K562 (cell line): ENCODE measurements around the gene FGD6. TPM values are rescaled to one million over a fixed set of nuclear protein-coding genes. Genes with fewer than 3 reads are reported as not detected.

ENCODE experiments used
- CC2D1A ChIP-seq: fragments of 450-650 bp; IDR thresholded peaks from 2 replicates; pipeline ENCODE4 v1.6.1; 2017; ENCODE audit warnings: mild to moderate bottlenecking
- ESRRB ChIP-seq: fragments of 250-450 bp; sonication (Bioruptor Pico); IDR thresholded peaks from 2 replicates; pipeline ENCODE4 v1.5.0; 2020; ENCODE audit warnings: mild to moderate bottlenecking, moderate library complexity, borderline replicate concordance
- GMEB1 ChIP-seq: fragments of 250-450 bp; sonication (Bioruptor Pico); IDR thresholded peaks from 2 replicates; pipeline ENCODE4 v1.4.0; 2020; ENCODE audit warnings: mild to moderate bottlenecking
- HDAC1 ChIP-seq, 2 experiments: fragments of 450-650 bp; IDR thresholded peaks; 2 replicates each; pipeline ENCODE4 v1.6.1; 2016 to 2017; ENCODE audit warnings: inconsistent platforms in 1 of 2, mild to moderate bottlenecking in 1 of 2, moderate library complexity in 1 of 2
- KDM5B ChIP-seq: fragments of 200-600 bp; sonication (generic); IDR thresholded peaks from 2 replicates; pipeline ENCODE4 v1.6.1; 2012; ENCODE audit warnings: low read depth, mild to moderate bottlenecking, moderate library complexity, low read length, control low read depth, inconsistent platforms; ENCODE audit not compliant: insufficient replicate concordance
- L3MBTL2 ChIP-seq: fragments of 450-650 bp; IDR thresholded peaks from 2 replicates; pipeline ENCODE4 v1.6.1; 2016; ENCODE audit warnings: mild to moderate bottlenecking, moderate library complexity
- PRPF4 ChIP-seq: fragments of 200-400 bp; formaldehyde crosslinking; IDR thresholded peaks from one replicate; pipeline ENCODE4 v1.6.1; 2017; ENCODE audit warnings: low read length, low read depth, mild to moderate bottlenecking; ENCODE audit not compliant: insufficient read depth, poor library complexity, severe bottlenecking
- YY1 ChIP-seq, 3 experiments: IDR thresholded peaks; 2 replicates each; pipeline ENCODE4 v1.6.1; 2011; ENCODE audit warnings: low read length in 2 of 3, mild to moderate bottlenecking in 2 of 3, moderate library complexity in 2 of 3, borderline replicate concordance in 1 of 3, control low read depth in 1 of 3, low read depth in 1 of 3; ENCODE audit not compliant: insufficient read depth in 3 of 3, insufficient replicate concordance in 2 of 3, control insufficient read depth in 1 of 3, insufficient read length in 1 of 3; ENCODE audit errors: extremely low read depth in 1 of 3
- ZEB2 ChIP-seq: fragments of 450-650 bp; IDR thresholded peaks from 2 replicates; pipeline ENCODE4 v1.6.1; 2016
- ZFP30 ChIP-seq: fragments of 250-450 bp; sonication (Bioruptor Pico); IDR thresholded peaks from 2 replicates; pipeline ENCODE4 v1.8.0; 2022; ENCODE audit warnings: moderate library complexity, mild to moderate bottlenecking, inconsistent platforms, borderline replicate concordance
- polyA plus RNA-seq, 8 experiments: library from polyadenylated mRNA; depleted of rRNA in 4 of 8; stranded (reverse) in 5 of 8; unstranded in 3 of 8; fragments of >200 nt; fragmentation: Nextera tagmentation in 2 of 8; fragmentation: Illumina TruSeq in 1 of 8; extraction: Ambion mirVana in 2 of 8; extraction: Trizol in 1 of 8; gene quantifications; 2 replicates each; pipeline versions ENCODE4 v1.2.1 to v1.2.3, GENCODE V29; 2011 to 2014; ENCODE audit warnings: inconsistent platforms in 1 of 8, missing spikeins in 1 of 8
- total RNA-seq, 7 experiments: library from RNA; depleted of rRNA in 6 of 7; stranded (reverse); fragments of >200 nt in 6 of 7; fragmentation: Illumina TruSeq in 2 of 7; extraction: Trizol in 2 of 7; gene quantifications; 2 replicates each; pipeline versions ENCODE4 v1.2.1 to v1.2.3, GENCODE V29; 2011 to 2021; ENCODE audit warnings: low replicate concordance in 1 of 7
- TF ChIP-seq, protein P1 (sequence below): fragments of 150-350 bp; conservative IDR thresholded peaks from 2 replicates; pipeline ENCODE4 v1.6.1; 2014; ENCODE audit warnings: low read length
- TF ChIP-seq, protein P2 (sequence below): fragments of 450-650 bp; formaldehyde crosslinking; IDR thresholded peaks from 2 replicates; pipeline ENCODE4 v1.4.0; 2022; ENCODE audit warnings: mild to moderate bottlenecking, moderate library complexity
- TF ChIP-seq, protein P3 (sequence below), 2 experiments: fragments of 450-650 bp in 1 of 2; sonication (generic) in 1 of 2; formaldehyde crosslinking in 1 of 2; IDR thresholded peaks in 1 of 2; conservative IDR thresholded peaks in 1 of 2; 2 replicates each; pipeline versions ENCODE4 v1.6.1 to v1.8.1; 2016 to 2023; ENCODE audit warnings: mild to moderate bottlenecking in 2 of 2, moderate library complexity in 2 of 2, inconsistent platforms in 1 of 2, missing genetic modification reagents in 1 of 2
- TF ChIP-seq, protein P4 (sequence below): fragments of 450-650 bp; formaldehyde crosslinking; IDR thresholded peaks from 2 replicates; pipeline ENCODE4 v1.4.0; 2020; ENCODE audit warnings: mild to moderate bottlenecking, moderate library complexity
- TF ChIP-seq, protein P5 (sequence below), 2 experiments: fragments of 450-650 bp; conservative IDR thresholded peaks; 2 replicates each; pipeline ENCODE4 v1.6.1; 2017; ENCODE audit warnings: mild to moderate bottlenecking in 2 of 2, moderate library complexity in 2 of 2

FGD6 gene
- total and polyA plus RNA-seq, 9 of the 15 experiments (the other 6 are each of a cell fraction or from before 2014, with no cell fraction given): 1.5 to 11.1 (median 5.8) TPM

- TF ChIP-seq, protein P1, sequence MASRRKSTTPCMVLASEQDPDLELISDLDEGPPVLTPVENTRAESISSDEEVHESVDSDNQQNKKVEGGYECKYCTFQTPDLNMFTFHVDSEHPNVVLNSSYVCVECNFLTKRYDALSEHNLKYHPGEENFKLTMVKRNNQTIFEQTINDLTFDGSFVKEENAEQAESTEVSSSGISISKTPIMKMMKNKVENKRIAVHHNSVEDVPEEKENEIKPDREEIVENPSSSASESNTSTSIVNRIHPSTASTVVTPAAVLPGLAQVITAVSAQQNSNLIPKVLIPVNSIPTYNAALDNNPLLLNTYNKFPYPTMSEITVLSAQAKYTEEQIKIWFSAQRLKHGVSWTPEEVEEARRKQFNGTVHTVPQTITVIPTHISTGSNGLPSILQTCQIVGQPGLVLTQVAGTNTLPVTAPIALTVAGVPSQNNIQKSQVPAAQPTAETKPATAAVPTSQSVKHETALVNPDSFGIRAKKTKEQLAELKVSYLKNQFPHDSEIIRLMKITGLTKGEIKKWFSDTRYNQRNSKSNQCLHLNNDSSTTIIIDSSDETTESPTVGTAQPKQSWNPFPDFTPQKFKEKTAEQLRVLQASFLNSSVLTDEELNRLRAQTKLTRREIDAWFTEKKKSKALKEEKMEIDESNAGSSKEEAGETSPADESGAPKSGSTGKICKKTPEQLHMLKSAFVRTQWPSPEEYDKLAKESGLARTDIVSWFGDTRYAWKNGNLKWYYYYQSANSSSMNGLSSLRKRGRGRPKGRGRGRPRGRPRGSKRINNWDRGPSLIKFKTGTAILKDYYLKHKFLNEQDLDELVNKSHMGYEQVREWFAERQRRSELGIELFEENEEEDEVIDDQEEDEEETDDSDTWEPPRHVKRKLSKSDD: no peak; the same call in 1 of the 2 replicates
- TF ChIP-seq ZEB2: peak; percentile 55; the same call in 1 of the 2 replicates
- TF ChIP-seq, protein P2, sequence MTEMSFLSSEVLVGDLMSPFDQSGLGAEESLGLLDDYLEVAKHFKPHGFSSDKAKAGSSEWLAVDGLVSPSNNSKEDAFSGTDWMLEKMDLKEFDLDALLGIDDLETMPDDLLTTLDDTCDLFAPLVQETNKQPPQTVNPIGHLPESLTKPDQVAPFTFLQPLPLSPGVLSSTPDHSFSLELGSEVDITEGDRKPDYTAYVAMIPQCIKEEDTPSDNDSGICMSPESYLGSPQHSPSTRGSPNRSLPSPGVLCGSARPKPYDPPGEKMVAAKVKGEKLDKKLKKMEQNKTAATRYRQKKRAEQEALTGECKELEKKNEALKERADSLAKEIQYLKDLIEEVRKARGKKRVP (CRISPR knock-in tag): no peak
- TF ChIP-seq, protein P3, sequence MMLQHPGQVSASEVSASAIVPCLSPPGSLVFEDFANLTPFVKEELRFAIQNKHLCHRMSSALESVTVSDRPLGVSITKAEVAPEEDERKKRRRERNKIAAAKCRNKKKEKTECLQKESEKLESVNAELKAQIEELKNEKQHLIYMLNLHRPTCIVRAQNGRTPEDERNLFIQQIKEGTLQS (IDR thresholded peaks at IDR 0.05): no peak
- TF ChIP-seq, protein P3 (CRISPR knock-in tag; conservative IDR thresholded peaks at IDR 0.05): peak; percentile 2; the same call in 1 of the 2 replicates
- no peak for TF ChIP-seq ZFP30 (CRISPR knock-in tag)
- TF ChIP-seq, protein P4, sequence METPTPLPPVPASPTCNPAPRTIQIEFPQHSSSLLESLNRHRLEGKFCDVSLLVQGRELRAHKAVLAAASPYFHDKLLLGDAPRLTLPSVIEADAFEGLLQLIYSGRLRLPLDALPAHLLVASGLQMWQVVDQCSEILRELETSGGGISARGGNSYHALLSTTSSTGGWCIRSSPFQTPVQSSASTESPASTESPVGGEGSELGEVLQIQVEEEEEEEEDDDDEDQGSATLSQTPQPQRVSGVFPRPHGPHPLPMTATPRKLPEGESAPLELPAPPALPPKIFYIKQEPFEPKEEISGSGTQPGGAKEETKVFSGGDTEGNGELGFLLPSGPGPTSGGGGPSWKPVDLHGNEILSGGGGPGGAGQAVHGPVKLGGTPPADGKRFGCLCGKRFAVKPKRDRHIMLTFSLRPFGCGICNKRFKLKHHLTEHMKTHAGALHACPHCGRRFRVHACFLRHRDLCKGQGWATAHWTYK (CRISPR knock-in tag): no peak; the same call in 1 of the 2 replicates
- peak; percentile 91 for TF ChIP-seq L3MBTL2
- peak; percentile 72; the same call in 1 of the 2 replicates for TF ChIP-seq CC2D1A
- no peak for TF ChIP-seq ESRRB (CRISPR knock-in tag)
- TF ChIP-seq, protein P5, sequence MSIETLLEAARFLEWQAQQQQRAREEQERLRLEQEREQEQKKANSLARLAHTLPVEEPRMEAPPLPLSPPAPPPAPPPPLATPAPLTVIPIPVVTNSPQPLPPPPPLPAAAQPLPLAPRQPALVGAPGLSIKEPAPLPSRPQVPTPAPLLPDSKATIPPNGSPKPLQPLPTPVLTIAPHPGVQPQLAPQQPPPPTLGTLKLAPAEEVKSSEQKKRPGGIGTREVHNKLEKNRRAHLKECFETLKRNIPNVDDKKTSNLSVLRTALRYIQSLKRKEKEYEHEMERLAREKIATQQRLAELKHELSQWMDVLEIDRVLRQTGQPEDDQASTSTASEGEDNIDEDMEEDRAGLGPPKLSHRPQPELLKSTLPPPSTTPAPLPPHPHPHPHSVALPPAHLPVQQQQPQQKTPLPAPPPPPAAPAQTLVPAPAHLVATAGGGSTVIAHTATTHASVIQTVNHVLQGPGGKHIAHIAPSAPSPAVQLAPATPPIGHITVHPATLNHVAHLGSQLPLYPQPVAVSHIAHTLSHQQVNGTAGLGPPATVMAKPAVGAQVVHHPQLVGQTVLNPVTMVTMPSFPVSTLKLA (conservative IDR thresholded peaks at IDR 0.05): peak; percentile 80 to 89; a peak in 3 of 4 replicates
- peak; percentile 36 to 89 (median 65) for TF ChIP-seq YY1 (IDR thresholded peaks at IDR 0.05; ENCODE audit: borderline replicate concordance in 1 of 3, control insufficient read depth in 1 of 3, extremely low read depth in 1 of 3, insufficient read depth in 3 of 3, insufficient read length in 1 of 3, insufficient replicate concordance in 2 of 3, low read depth in 1 of 3, low read length in 2 of 3)
- TF ChIP-seq PRPF4: no peak
- TF ChIP-seq GMEB1 (CRISPR knock-in tag): peak; percentile 73
- peak in 1 of 2 experiments; percentile 76; a peak in 2 of 4 replicates for TF ChIP-seq HDAC1 (IDR thresholded peaks at IDR 0.05)
- peak; percentile 69 for TF ChIP-seq KDM5B
Observed at GRCh38 chr12:95217377-95218149, at the start of gene FGD6, which contains the start of gene VEZT (continued).
